PC-9 (cell line): ENCODE results near the gene TBC1D3B.

Source experiments
- EZH2 ChIP-seq: fragments of 200-600 bp; sonication (generic); IDR thresholded peaks from 2 replicates; pipeline ENCODE4 v1.8.0; 2017; ENCODE audit warnings: antibody characterized with exemption, low read depth
- TF ChIP-seq, protein P1 (sequence below): fragments of 200-600 bp; sonication (generic); conservative IDR thresholded peaks from 2 replicates; pipeline ENCODE4 v1.6.1; 2017; ENCODE audit warnings: mixed run types, antibody characterized with exemption, mild to moderate bottlenecking, moderate library complexity

DNA sequence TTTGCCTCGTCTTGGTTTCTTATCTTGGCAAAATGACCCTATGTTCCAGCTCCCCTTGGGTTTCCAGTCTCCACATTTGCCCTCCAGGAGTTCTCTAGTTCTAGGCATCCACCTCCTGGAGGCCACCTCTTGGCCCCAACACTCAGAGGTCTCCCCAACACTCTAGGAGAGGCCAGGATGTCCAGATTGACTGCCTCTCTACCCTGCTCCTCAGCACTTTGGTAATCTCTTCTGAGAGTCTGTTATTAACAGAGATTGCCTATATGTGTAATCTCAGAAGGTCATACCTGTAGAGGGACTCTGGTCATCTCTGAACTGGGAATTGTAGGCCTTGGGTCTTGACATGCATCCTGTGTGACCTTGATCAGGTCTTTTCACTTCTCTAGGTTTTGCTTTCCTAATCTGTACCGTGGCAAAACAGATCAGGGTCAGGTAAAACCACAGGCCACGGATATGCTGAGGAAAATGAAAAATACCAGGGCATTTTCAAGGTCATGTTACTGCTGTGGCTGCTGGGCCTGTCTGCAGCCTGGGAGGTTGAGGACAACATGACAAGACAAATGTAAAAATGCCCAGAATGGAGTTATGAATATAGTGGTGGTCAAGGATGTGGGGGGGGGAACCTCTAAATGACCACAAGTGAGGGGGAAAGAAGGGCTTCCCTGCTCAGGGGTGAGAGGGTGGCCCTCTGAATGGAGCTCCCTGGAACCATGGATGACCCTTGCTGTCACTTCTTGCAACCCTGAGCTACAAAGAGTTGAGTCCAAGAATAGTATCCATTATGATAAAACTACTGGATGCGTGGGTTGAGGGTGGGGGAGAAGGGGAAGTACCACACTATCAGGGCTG, 29.4 kb upstream of the TBC1D3B start:
- TF ChIP-seq, protein P1, sequence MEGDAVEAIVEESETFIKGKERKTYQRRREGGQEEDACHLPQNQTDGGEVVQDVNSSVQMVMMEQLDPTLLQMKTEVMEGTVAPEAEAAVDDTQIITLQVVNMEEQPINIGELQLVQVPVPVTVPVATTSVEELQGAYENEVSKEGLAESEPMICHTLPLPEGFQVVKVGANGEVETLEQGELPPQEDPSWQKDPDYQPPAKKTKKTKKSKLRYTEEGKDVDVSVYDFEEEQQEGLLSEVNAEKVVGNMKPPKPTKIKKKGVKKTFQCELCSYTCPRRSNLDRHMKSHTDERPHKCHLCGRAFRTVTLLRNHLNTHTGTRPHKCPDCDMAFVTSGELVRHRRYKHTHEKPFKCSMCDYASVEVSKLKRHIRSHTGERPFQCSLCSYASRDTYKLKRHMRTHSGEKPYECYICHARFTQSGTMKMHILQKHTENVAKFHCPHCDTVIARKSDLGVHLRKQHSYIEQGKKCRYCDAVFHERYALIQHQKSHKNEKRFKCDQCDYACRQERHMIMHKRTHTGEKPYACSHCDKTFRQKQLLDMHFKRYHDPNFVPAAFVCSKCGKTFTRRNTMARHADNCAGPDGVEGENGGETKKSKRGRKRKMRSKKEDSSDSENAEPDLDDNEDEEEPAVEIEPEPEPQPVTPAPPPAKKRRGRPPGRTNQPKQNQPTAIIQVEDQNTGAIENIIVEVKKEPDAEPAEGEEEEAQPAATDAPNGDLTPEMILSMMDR = no peak
- no peak for TF ChIP-seq EZH2
